ENCODE measurements around the gene MASTL. TPM values are rescaled to one million over a fixed set of nuclear protein-coding genes. Genes with fewer than 3 reads are reported as not detected.

MASTL gene
- total RNA-seq, 1 experiment from 2014 or later, result 8.0 TPM

- TF ChIP-seq, protein P1, sequence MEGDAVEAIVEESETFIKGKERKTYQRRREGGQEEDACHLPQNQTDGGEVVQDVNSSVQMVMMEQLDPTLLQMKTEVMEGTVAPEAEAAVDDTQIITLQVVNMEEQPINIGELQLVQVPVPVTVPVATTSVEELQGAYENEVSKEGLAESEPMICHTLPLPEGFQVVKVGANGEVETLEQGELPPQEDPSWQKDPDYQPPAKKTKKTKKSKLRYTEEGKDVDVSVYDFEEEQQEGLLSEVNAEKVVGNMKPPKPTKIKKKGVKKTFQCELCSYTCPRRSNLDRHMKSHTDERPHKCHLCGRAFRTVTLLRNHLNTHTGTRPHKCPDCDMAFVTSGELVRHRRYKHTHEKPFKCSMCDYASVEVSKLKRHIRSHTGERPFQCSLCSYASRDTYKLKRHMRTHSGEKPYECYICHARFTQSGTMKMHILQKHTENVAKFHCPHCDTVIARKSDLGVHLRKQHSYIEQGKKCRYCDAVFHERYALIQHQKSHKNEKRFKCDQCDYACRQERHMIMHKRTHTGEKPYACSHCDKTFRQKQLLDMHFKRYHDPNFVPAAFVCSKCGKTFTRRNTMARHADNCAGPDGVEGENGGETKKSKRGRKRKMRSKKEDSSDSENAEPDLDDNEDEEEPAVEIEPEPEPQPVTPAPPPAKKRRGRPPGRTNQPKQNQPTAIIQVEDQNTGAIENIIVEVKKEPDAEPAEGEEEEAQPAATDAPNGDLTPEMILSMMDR (IDR thresholded peaks at IDR 0.05; ENCODE audit: unreplicated experiment), result no peak
- no peak for DNase-seq (ENCODE audit: unreplicated experiment)
- Mint-ChIP-seq H3K9me3 (ENCODE audit: unreplicated experiment) (no peaks in the 10 kb centered on the region), H3K36me3 (ENCODE audit: insufficient read depth, unreplicated experiment) (peaks cover 92% of the 10 kb centered on the region), H3K4me1 (ENCODE audit: insufficient read depth, unreplicated experiment) (no peaks in the 10 kb centered on the region), H3K4me3 (ENCODE audit: unreplicated experiment) (no peak overlapping the region), H3K27me3 (ENCODE audit: insufficient read depth, unreplicated experiment) (no peaks in the 10 kb centered on the region), H3K27ac (ENCODE audit: low read depth, unreplicated experiment) (no peak overlapping the region)
- intact Hi-C loops (cut with micrococcal nuclease), result no loop called here
- CTCF ChIA-PET, result interaction anchor here (0.6 kb wide), 1 partner anchor 10 kb away, joined by 3 read pairs; no protein-coding TSS in a partner anchor
- POLR2A ChIA-PET, result interaction anchor here (1.0 kb wide), 1 partner anchor 10 kb away, joined by 4 read pairs; the partner anchor contains the start of gene YME1L1
- no TSS peak for BruUV-seq (replicated peaks)
Measured at GRCh38 chr10:27143686-27144085, 11.5 kb upstream of the MASTL start.

- intact Hi-C loops (cut with micrococcal nuclease), result no loop called here
- TF ChIP-seq, protein P1 (IDR thresholded peaks at IDR 0.05; ENCODE audit: unreplicated experiment), result no peak
- H3K27me3 Mint-ChIP-seq (ENCODE audit: insufficient read depth, unreplicated experiment), result no peaks in the 10 kb centered on the region
- no peak overlapping the region for H3K4me3 Mint-ChIP-seq (ENCODE audit: unreplicated experiment)
- peaks cover 90% of the 10 kb centered on the region for H3K36me3 Mint-ChIP-seq (ENCODE audit: insufficient read depth, unreplicated experiment)
- H3K9me3 Mint-ChIP-seq (ENCODE audit: unreplicated experiment), result no peaks in the 10 kb centered on the region
- peaks cover 5% of the 10 kb centered on the region for H3K4me1 Mint-ChIP-seq (ENCODE audit: insufficient read depth, unreplicated experiment)
- no peak overlapping the region for H3K27ac Mint-ChIP-seq (ENCODE audit: low read depth, unreplicated experiment)
- ChIA-PET POLR2A (interaction anchor here (1.2 kb wide), 1 partner anchor 8 kb away, joined by 4 read pairs; the partner anchor contains the start of gene YME1L1), CTCF (interaction anchor here (0.5 to 0.8 kb wide), 2 partner anchors 18 to 31 kb away, joined by 4 read pairs; no protein-coding TSS in a partner anchor)
- no peak for DNase-seq (ENCODE audit: unreplicated experiment)
- no TSS peak for BruUV-seq (replicated peaks)
Measured at GRCh38 chr10:27145937-27146336, 9.2 kb upstream of the MASTL start.

GRCh38 chr10:27147701-27148100 lies 7.5 kb upstream of the MASTL start:
- H3K4me3 Mint-ChIP-seq (ENCODE audit: unreplicated experiment), result no peak overlapping the region
- DNase-seq (ENCODE audit: unreplicated experiment), result no peak
- peaks cover 11% of the 10 kb centered on the region for H3K4me1 Mint-ChIP-seq (ENCODE audit: insufficient read depth, unreplicated experiment)
- intact Hi-C loops (cut with micrococcal nuclease), result no loop called here
- H3K9me3 Mint-ChIP-seq (ENCODE audit: unreplicated experiment), result no peaks in the 10 kb centered on the region
- H3K27ac Mint-ChIP-seq (ENCODE audit: low read depth, unreplicated experiment), result no peak overlapping the region
- TF ChIP-seq, protein P1 (IDR thresholded peaks at IDR 0.05; ENCODE audit: unreplicated experiment), result no peak
- CTCF ChIA-PET, result no interaction called here
- peaks cover 80% of the 10 kb centered on the region for H3K36me3 Mint-ChIP-seq (ENCODE audit: insufficient read depth, unreplicated experiment)
- POLR2A ChIA-PET, result no interaction called here
- H3K27me3 Mint-ChIP-seq (ENCODE audit: insufficient read depth, unreplicated experiment), result no peaks in the 10 kb centered on the region
- no TSS peak for BruUV-seq (replicated peaks)

DNA sequence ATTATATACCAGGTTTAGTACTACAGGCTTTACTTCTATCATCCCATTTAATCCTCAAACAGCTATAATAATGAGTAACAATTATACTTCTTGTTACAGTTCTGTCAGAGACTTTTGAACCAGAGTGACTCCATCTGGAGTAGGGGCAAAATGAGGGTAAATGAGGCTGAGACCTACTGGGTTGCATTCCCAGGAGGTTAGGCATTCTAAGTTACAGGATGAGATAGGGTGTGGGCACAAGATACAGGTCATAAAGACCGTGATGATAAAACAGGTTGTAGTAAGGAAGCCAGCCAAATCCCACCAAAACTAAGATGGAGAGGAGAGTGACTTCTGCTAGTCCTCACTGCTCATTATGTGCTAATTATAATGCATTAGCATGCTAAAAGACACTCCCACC lies 4.9 kb upstream of the MASTL start:
- H3K27me3 Mint-ChIP-seq (ENCODE audit: insufficient read depth, unreplicated experiment), result no peaks in the 10 kb centered on the region
- no peak overlapping the region for H3K4me3 Mint-ChIP-seq (ENCODE audit: unreplicated experiment)
- intact Hi-C loops (cut with micrococcal nuclease), result no loop called here
- peaks cover 58% of the 10 kb centered on the region for H3K36me3 Mint-ChIP-seq (ENCODE audit: insufficient read depth, unreplicated experiment)
- TF ChIP-seq, protein P1 (IDR thresholded peaks at IDR 0.05; ENCODE audit: unreplicated experiment), result no peak
- peaks cover 15% of the 10 kb centered on the region for H3K4me1 Mint-ChIP-seq (ENCODE audit: insufficient read depth, unreplicated experiment)
- CTCF ChIA-PET, result no interaction called here
- POLR2A ChIA-PET, result no interaction called here
- no TSS peak for BruUV-seq (replicated peaks)
- no peak for DNase-seq (ENCODE audit: unreplicated experiment)
- H3K27ac Mint-ChIP-seq (ENCODE audit: low read depth, unreplicated experiment), result no peak overlapping the region
- no peaks in the 10 kb centered on the region for H3K9me3 Mint-ChIP-seq (ENCODE audit: unreplicated experiment)
